OCI-LY3 (cell line): ENCODE measurements around the gene FASLG.

Source experiments
- H2AFZ ChIP-seq: fragments of 200-600, 300-600 bp; shearing (Covaris generic); 2 replicates; pipeline ENCODE4 v1.6.0; 2014; ENCODE audit warnings: antibody characterized with exemption, low read depth, low read length
- H3K27ac ChIP-seq: fragments of 200-600, 300-600 bp; sonication (generic); 2 replicates; pipeline ENCODE4 v1.5.1; 2014; ENCODE audit warnings: mild to moderate bottlenecking, low read length, moderate library complexity, mixed read lengths
- H3K27me3 ChIP-seq: fragments of 200-600, 300-600 bp; sonication (generic); 2 replicates; pipeline ENCODE4 v1.6.1; 2014; ENCODE audit warnings: low read depth, low read length, mixed read lengths
- H3K36me3 ChIP-seq: fragments of 200-600, 300-600 bp; sonication (generic); replicated peaks from 2 replicates; pipeline ENCODE3; 2014; ENCODE audit warnings: low read depth, low read length, mixed read lengths
- H3K4me1 ChIP-seq: fragments of 300-600, 200-600 bp; sonication (generic); 2 replicates; pipeline ENCODE4 v1.6.1; 2014; ENCODE audit warnings: low read length, mixed read lengths
- H3K4me2 ChIP-seq: fragments of 200-600, 300-600 bp; sonication (generic); 2 replicates; pipeline ENCODE4 v1.6.1; 2014; ENCODE audit warnings: low read length, mixed read lengths
- H3K4me3 ChIP-seq: fragments of 300-600, 200-600 bp; sonication (generic); 2 replicates; pipeline ENCODE4 v1.5.1; 2014; ENCODE audit warnings: antibody characterized with exemption, mild to moderate bottlenecking, low read length, moderate library complexity
- H3K79me2 ChIP-seq: fragments of 300-600, 200-600 bp; shearing (Covaris generic); 2 replicates; pipeline ENCODE4 v1.6.1; 2014; ENCODE audit warnings: mild to moderate bottlenecking, low read length, mixed read lengths
- H3K9ac ChIP-seq: fragments of 300-600, 200-600 bp; shearing (Covaris generic); 2 replicates; pipeline ENCODE4 v1.6.0; 2014; ENCODE audit warnings: mild to moderate bottlenecking, low read length, moderate library complexity
- H3K9me3 ChIP-seq: fragments of 200-600, 300-600 bp; shearing (Covaris generic); 2 replicates; pipeline ENCODE4 v1.6.1; 2014; ENCODE audit warnings: low read length, mixed read lengths; ENCODE audit not compliant: insufficient read depth
- H4K20me1 ChIP-seq: fragments of 200-600, 300-600 bp; sonication (generic); 2 replicates; pipeline ENCODE4 v1.6.1; 2016; ENCODE audit warnings: low read length, mixed read lengths; ENCODE audit not compliant: insufficient read depth
- CTCF ChIP-seq: fragments of 200-600, 300-600 bp; sonication (generic); IDR thresholded peaks from 2 replicates; pipeline ENCODE4 v1.5.1; 2014; ENCODE audit warnings: antibody characterized with exemption, low read length, low read depth
- EZH2phosphoT487 ChIP-seq: fragments of 200-600 bp; shearing (Covaris generic); IDR thresholded peaks from 2 replicates; pipeline ENCODE4 v1.6.1; 2018; ENCODE audit warnings: antibody characterized with exemption, mixed run types, low read depth

Gene FASLG

GRCh38 chr1:172713466-172713865 lies 54.6 kb downstream of the FASLG start:
- TF ChIP-seq EZH2phosphoT487, result no peak
- no peak for TF ChIP-seq CTCF
- H4K20me1 ChIP-seq, result no peaks in the 10 kb centered on the region
- H3K4me3 ChIP-seq, result no peak overlapping the region
- peaks cover 21% of the 10 kb centered on the region for H3K27me3 ChIP-seq
- H3K79me2 ChIP-seq, result no peaks in the 10 kb centered on the region
- H3K36me3 ChIP-seq, result no peaks in the 10 kb centered on the region
- no peaks in the 10 kb centered on the region for H3K9me3 ChIP-seq
- H3K9ac ChIP-seq, result no peak overlapping the region
- H3K4me1 ChIP-seq, result no peaks in the 10 kb centered on the region
- H3K4me2 ChIP-seq, result no peak overlapping the region
- no peak overlapping the region for H2AFZ ChIP-seq
- H3K27ac ChIP-seq, result no peak overlapping the region
